ENCODE results near the gene TCFL5.

GRCh38 chr20:62800314-62801259, 61.0 kb downstream of the TCFL5 start:
- TF ChIP-seq CTCF (IDR thresholded peaks at IDR 0.05) = no peak
- no peak for TF ChIP-seq POLR2A (IDR thresholded peaks at IDR 0.05)

All from esophagus squamous epithelium (tissue), 4 donors.